H9 (cell line): ENCODE results near the gene GLIS2. TPM values are rescaled to one million over a fixed set of nuclear protein-coding genes. Genes with fewer than 3 reads are reported as not detected.

Experiments
- DNase-seq: peaks from one replicate; pipeline ENCODE4 v3.0.0-alpha.2; 2017
- H2AFZ ChIP-seq: one replicate; pipeline ENCODE4 v1.6.1; 2013; ENCODE audit warnings: mild to moderate bottlenecking, low read length, control low read depth, moderate library complexity
- H2AK5ac ChIP-seq: 2 replicates; pipeline ENCODE4 v1.6.1; 2013; ENCODE audit warnings: low read length, control low read depth, mixed read lengths; ENCODE audit not compliant: insufficient read length
- H2BK120ac ChIP-seq: one replicate; pipeline ENCODE4 v1.6.1; 2013; ENCODE audit warnings: low read depth, mild to moderate bottlenecking, low read length, control low read depth, inconsistent platforms; ENCODE audit not compliant: poor library complexity, severe bottlenecking
- H2BK12ac ChIP-seq: 2 replicates; pipeline ENCODE4 v1.6.1; 2013; ENCODE audit warnings: low read length, control low read depth, mixed read lengths, low read depth; ENCODE audit not compliant: insufficient read length
- H2BK15ac ChIP-seq: 2 replicates; pipeline ENCODE4 v1.6.1; 2013; ENCODE audit warnings: low read depth, low read length, control low read depth
- H2BK20ac ChIP-seq: one replicate; pipeline ENCODE4 v1.6.1; 2013; ENCODE audit warnings: low read depth, mild to moderate bottlenecking, low read length, control low read depth, inconsistent platforms; ENCODE audit not compliant: poor library complexity, severe bottlenecking
- H2BK5ac ChIP-seq: 2 replicates; pipeline ENCODE4 v1.6.1; 2013; ENCODE audit warnings: low read length, control low read depth, mixed read lengths; ENCODE audit not compliant: insufficient read length
- H3K14ac ChIP-seq: 2 replicates; pipeline ENCODE4 v1.6.1; 2013; ENCODE audit warnings: low read length, control low read depth; ENCODE audit not compliant: insufficient read depth
- H3K18ac ChIP-seq: 2 replicates; pipeline ENCODE4 v1.6.1; 2013; ENCODE audit warnings: low read depth, mild to moderate bottlenecking, mixed read lengths, low read length, control low read depth; ENCODE audit not compliant: insufficient read length
- H3K23ac ChIP-seq: 2 replicates; pipeline ENCODE4 v1.6.1; 2013; ENCODE audit warnings: low read length, control low read depth, mixed read lengths, low read depth; ENCODE audit not compliant: insufficient read length
- H3K23me2 ChIP-seq: 2 replicates; pipeline ENCODE4 v1.6.1; 2013; ENCODE audit warnings: low read depth, mild to moderate bottlenecking, mixed read lengths, low read length, control low read depth; ENCODE audit not compliant: insufficient read length, poor library complexity, severe bottlenecking
- H3K27ac ChIP-seq: 2 replicates; pipeline ENCODE4 v1.5.1; 2013; ENCODE audit warnings: low read length, control low read depth, mixed read lengths, low read depth; ENCODE audit not compliant: insufficient read length
- H3K27me3 ChIP-seq: 2 replicates; pipeline ENCODE4 v1.6.1; 2013; ENCODE audit warnings: low read length, control low read depth, inconsistent platforms; ENCODE audit not compliant: insufficient read depth
- H3K4ac ChIP-seq: 2 replicates; pipeline ENCODE4 v1.6.1; 2013; ENCODE audit warnings: low read depth, mild to moderate bottlenecking, control low read depth, inconsistent platforms, low read length, moderate library complexity
- H3K4me1 ChIP-seq: 2 replicates; pipeline ENCODE4 v1.6.1; 2013; ENCODE audit warnings: low read length, control low read depth, inconsistent platforms; ENCODE audit not compliant: insufficient read depth
- H3K4me2 ChIP-seq: 2 replicates; pipeline ENCODE4 v1.6.1; 2013; ENCODE audit warnings: low read length, control low read depth, mixed read lengths; ENCODE audit not compliant: insufficient read length, insufficient read depth
- H3K56ac ChIP-seq: 2 replicates; pipeline ENCODE4 v1.6.1; 2013; ENCODE audit warnings: low read depth, mild to moderate bottlenecking, mixed read lengths, low read length, control low read depth; ENCODE audit not compliant: insufficient read length
- H3K79me1 ChIP-seq: 2 replicates; pipeline ENCODE4 v1.6.1; 2013; ENCODE audit warnings: low read depth, mild to moderate bottlenecking, moderate library complexity, low read length, control low read depth, inconsistent platforms; ENCODE audit not compliant: insufficient read depth, poor library complexity, severe bottlenecking
- H3K79me2 ChIP-seq: 2 replicates; pipeline ENCODE4 v1.6.1; 2013; ENCODE audit warnings: low read length, control low read depth, inconsistent platforms; ENCODE audit not compliant: insufficient read depth
- H3K9ac ChIP-seq: 2 replicates; pipeline ENCODE4 v1.6.1; 2013; ENCODE audit warnings: low read length, control low read depth, mixed read lengths; ENCODE audit not compliant: insufficient read length; ENCODE audit errors: extremely low read depth
- H3K9me3 ChIP-seq: one replicate; pipeline ENCODE4 v1.6.1; 2013; ENCODE audit warnings: low read depth, low read length, inconsistent platforms; ENCODE audit not compliant: control insufficient read depth
- H3T11ph ChIP-seq: one replicate; pipeline ENCODE4 v1.6.1; 2013; ENCODE audit warnings: mild to moderate bottlenecking, low read length, control low read depth, inconsistent platforms
- H4K20me1 ChIP-seq: one replicate; pipeline ENCODE4 v1.6.1; 2013; ENCODE audit not compliant: control insufficient read depth, insufficient read length, insufficient read depth
- H4K5ac ChIP-seq: 2 replicates; pipeline ENCODE4 v1.6.1; 2013; ENCODE audit warnings: low read depth, mild to moderate bottlenecking, mixed read lengths, low read length, control low read depth; ENCODE audit not compliant: insufficient read length
- H4K8ac ChIP-seq: replicated peaks from 2 replicates; pipeline ENCODE4 v1.6.1; 2013; ENCODE audit warnings: low read length, control low read depth, mixed read lengths, low read depth; ENCODE audit not compliant: insufficient read length
- H4K91ac ChIP-seq: 2 replicates; pipeline ENCODE4 v1.6.1; 2013; ENCODE audit warnings: low read depth, mild to moderate bottlenecking, moderate library complexity, mixed read lengths, low read length, control low read depth; ENCODE audit not compliant: insufficient read length
- H3K27ac Mint-ChIP-seq, 3 experiments: 2 replicates in 2 of 3; 3 replicates in 1 of 3; pipeline ENCODE4 v1.8.0; 2020 to 2021; ENCODE audit warnings: mixed read lengths in 3 of 3, mild to moderate bottlenecking in 1 of 3, moderate library complexity in 1 of 3
- H3K27me3 Mint-ChIP-seq: 2 replicates; pipeline ENCODE4 v1.8.0; 2021; ENCODE audit warnings: low read depth, mild to moderate bottlenecking, moderate library complexity, mixed read lengths
- H3K36me3 Mint-ChIP-seq, 3 experiments: 2 replicates in 2 of 3; 3 replicates in 1 of 3; pipeline ENCODE4 v1.8.0; 2020 to 2021; ENCODE audit warnings: low read depth in 3 of 3, mixed read lengths in 3 of 3; ENCODE audit not compliant: insufficient read depth in 1 of 3
- H3K4me1 Mint-ChIP-seq, 2 experiments: 2 replicates each; pipeline ENCODE4 v1.8.0; 2020; ENCODE audit warnings: mixed read lengths in 2 of 2
- H3K4me3 Mint-ChIP-seq, 2 experiments: 2 replicates in 1 of 2; 3 replicates in 1 of 2; pipeline ENCODE4 v1.8.0; 2020 to 2021; ENCODE audit warnings: mild to moderate bottlenecking in 2 of 2, mixed read lengths in 2 of 2, moderate library complexity in 1 of 2
- H3K9me3 Mint-ChIP-seq, 2 experiments: 2 replicates in 1 of 2; 3 replicates in 1 of 2; pipeline ENCODE4 v1.8.0; 2020; ENCODE audit warnings: mild to moderate bottlenecking in 2 of 2, mixed read lengths in 2 of 2, moderate library complexity in 1 of 2
- CTCF ChIP-seq: fragments of 200-600 bp; sonication (generic); conservative IDR thresholded peaks from 3 replicates; pipeline ENCODE4 v1.8.0; 2021; ENCODE audit warnings: antibody characterized with exemption, mild to moderate bottlenecking
- WGBS: extraction: QIAGEN DNeasy Blood & Tissue Kit; methylation state at CpG from one replicate; pipeline ENCODE4 v1.1.7; 2013; ENCODE audit warnings: missing lambda C conversion rate, low lambda C conversion rate, mixed read lengths; ENCODE audit not compliant: insufficient read length; ENCODE audit errors: extremely low coverage; 5-methylcytosine and 5-hydroxymethylcytosine counted together
- total RNA-seq: library from RNA; stranded (reverse); gene quantifications from 2 replicates; pipeline ENCODE4 v1.2.1, GENCODE V29; 2021

Gene GLIS2
- total RNA-seq, 1 experiment from 2014 or later: 14.3 TPM

DNA sequence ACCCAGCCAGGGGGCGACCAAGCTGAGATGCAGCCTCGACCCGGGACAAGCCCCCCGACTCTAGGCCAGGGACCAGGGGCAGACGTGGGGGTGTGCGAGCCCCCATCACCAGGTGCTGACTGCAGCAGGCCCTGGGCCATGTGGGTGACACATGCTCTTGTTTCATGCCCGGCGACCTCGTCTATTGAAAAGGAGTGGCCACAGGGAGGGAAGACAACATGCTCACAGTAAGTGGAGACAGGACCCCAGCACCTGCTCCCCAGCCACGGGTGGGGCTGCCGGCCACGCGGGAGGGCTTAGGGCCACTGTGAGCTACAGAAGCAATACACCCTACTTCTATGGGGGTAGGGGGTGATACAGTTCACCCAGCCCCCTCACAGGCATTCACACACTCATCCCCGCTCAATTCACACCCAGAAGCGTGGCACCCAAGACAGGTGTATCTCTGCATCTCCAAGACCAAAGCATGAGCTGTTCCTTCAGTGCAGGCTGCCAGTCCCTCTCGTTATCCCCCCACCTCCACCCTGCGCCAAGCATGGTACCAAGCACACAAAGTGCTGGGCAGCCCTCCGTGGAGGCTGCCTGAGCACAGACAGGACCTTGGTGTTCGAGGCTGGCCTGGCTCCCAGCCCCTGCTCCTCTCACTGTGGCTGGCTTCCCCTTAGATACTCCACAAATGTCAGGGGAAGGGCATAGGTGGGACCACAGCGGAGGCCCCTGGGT, 69.4 kb downstream of the GLIS2 start:
- Histone ChIP-seq H2BK5ac (no peak overlapping the region), H3K27me3 (no peaks in the 10 kb centered on the region), H3K4ac (no peak overlapping the region), H2BK120ac (no peak overlapping the region), H3K23me2 (no peaks in the 10 kb centered on the region), H2BK12ac (no peak overlapping the region), H3K79me1 (no peaks in the 10 kb centered on the region), H3K56ac (no peak overlapping the region), H3K14ac (no peak overlapping the region; the same call in 1 of the 2 replicates), H4K5ac (no peak overlapping the region), H2AFZ (no peak overlapping the region), H4K91ac (no peak overlapping the region), H2BK20ac (no peak overlapping the region), H4K8ac (no peak overlapping the region), H3K4me2 (no peak overlapping the region), H3T11ph (no peak overlapping the region), H3K23ac (no peak overlapping the region), H3K4me1 (no peaks in the 10 kb centered on the region; the same call in 1 of the 2 replicates), H3K27ac (no peak overlapping the region), H2AK5ac (no peak overlapping the region), H3K79me2 (no peaks in the 10 kb centered on the region), H2BK15ac (no peak overlapping the region), H3K9ac (no peak overlapping the region), H3K18ac (no peak overlapping the region), H4K20me1 (no peaks in the 10 kb centered on the region), H3K9me3 (no peaks in the 10 kb centered on the region)
- Mint-ChIP-seq H3K27ac (peak overlapping the region in 1 of 3 experiments; percentile 84; a peak in 3 of 7 replicates), H3K4me1 (peaks cover 14 to 19% of the 10 kb centered on the region in 2 experiments), H3K4me3 (no peak overlapping the region; a peak in 1 of 5 replicates), H3K27me3 (no peaks in the 10 kb centered on the region), H3K36me3 (peaks cover 0 to 6% (median 2%) of the 10 kb centered on the region in 3 experiments; a peak in 4 of 7 replicates), H3K9me3 (no peaks in the 10 kb centered on the region)
- TF ChIP-seq CTCF: no peak
- no peak for DNase-seq
- no CpG with 5 or more reads among the region's 20 CpGs for WGBS
